ENCODE results near the gene ZNF367. TPM values are rescaled to one million over a fixed set of nuclear protein-coding genes. Genes with fewer than 3 reads are reported as not detected.

The ZNF367 gene
- total RNA-seq, 5 donors from 2014 or later (not counting 1 experiment from before 2014, with no cell fraction given), result 3.7 to 6.2 (median 5.8) TPM

DNA sequence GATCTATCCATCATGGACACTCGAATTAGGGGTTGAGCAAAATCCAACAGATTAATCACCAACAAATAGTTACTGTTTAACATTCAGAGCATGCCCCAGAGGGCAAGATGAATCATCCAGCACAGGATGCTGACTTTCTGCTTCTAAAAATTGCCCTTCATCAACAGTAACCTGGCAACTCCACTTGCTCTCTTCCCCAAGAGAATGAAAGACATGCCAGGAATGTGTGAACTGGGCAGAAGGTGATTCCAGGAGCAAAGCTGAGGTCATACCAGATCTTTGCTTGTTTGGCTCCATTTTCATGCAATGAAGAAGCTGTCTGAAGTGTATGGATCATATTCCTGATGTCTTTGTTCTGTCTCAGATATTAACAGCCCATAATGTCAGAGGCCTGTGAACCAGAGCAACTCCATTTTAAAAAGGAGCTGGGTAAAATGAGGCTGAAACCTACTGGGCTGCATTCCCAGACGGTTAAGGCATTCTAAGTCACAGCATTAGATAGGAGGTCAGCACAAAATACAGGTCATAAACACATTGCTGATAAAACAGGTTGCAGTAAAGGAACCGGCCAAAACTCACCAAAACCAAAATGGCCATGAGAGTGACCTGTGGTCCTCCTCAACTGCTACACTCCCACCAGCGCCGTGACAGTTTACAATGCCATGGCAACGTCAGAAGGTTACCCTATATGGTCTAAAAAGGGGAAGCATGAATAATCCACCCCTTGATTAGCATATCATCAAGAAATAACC lies 2.5 kb upstream of the ZNF367 start:
- Mint-ChIP-seq H3K36me3 (no peaks in the 10 kb centered on the region), H3K27me3 (no peaks in the 10 kb centered on the region), H3K4me3 (peak overlapping the region in 2 of 3 donors; percentile 72 to 85), H3K9me3 (no peaks in the 10 kb centered on the region), H3K4me1 (peaks cover 18 to 34% (median 29%) of the 10 kb centered on the region in 3 donors), H3K27ac (peak overlapping the region; percentile 77 to 88)
- WGBS (ENCODE audit: insufficient coverage), result no CpG with 5 or more reads among the region's 6 CpGs
- H3K9me3 ChIP-seq, result no peaks in the 10 kb centered on the region
- H3K4me3 ChIP-seq (ENCODE audit: control insufficient read depth in 1 of 2, extremely low read depth in 1 of 2, low read length in 1 of 2), result no peak overlapping the region
- POLR2A ChIA-PET, result no interaction called here
- CTCF ChIA-PET, result interaction anchor here in 1 of 2 donors (1.3 kb wide), 1 partner anchor 11 kb away, joined by 3 read pairs; no protein-coding TSS in a partner anchor
- no peaks in the 10 kb centered on the region for H3K36me3 ChIP-seq (ENCODE audit: control insufficient read depth in 2 of 2, extremely low read depth in 1 of 2, insufficient read depth in 1 of 2, low read length in 1 of 2)
- peaks cover 4 to 27% of the 10 kb centered on the region in 2 experiments for H3K4me1 ChIP-seq (ENCODE audit: control insufficient read depth in 1 of 2, extremely low read depth in 1 of 2, insufficient read depth in 2 of 2, low read length in 2 of 2)
- H3K27ac ChIP-seq (ENCODE audit: low read length), result peak overlapping the region; percentile 79
- no peaks in the 10 kb centered on the region for H3K27me3 ChIP-seq (replicated peaks in 1 of 2; ENCODE audit: control insufficient read depth in 2 of 2, extremely low read depth in 1 of 2, insufficient read depth in 2 of 2, low read length in 1 of 2)
- ATAC-seq (replicated peaks in 1 of 4) (no peak), DNase-seq (peak in 1 of 35 experiments; percentile 6)

DNA sequence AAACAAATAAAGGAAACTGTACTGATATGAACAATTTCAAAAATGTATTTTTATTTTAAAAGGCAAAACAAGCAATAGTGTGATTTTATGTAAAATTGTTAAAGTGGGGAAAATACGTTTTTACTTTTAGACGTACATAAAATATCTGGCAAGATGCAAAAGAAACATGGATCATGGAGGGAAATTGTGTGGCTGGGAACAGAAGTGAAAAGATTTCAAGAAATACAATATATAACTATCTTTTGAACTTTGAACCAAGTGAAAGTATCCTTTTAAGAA lies 1.5 kb upstream of the ZNF367 start:
- no peaks in the 10 kb centered on the region for H3K36me3 Mint-ChIP-seq
- H3K36me3 ChIP-seq (ENCODE audit: control insufficient read depth in 2 of 2, extremely low read depth in 1 of 2, insufficient read depth in 1 of 2, low read length in 1 of 2), result no peaks in the 10 kb centered on the region
- no peaks in the 10 kb centered on the region for H3K27me3 Mint-ChIP-seq
- ATAC-seq (replicated peaks in 1 of 4) (no peak), DNase-seq (no peak)
- H3K4me3 Mint-ChIP-seq, result peak overlapping the region; percentile 72 to 88 (median 85)
- H3K9me3 ChIP-seq, result no peaks in the 10 kb centered on the region
- H3K9me3 Mint-ChIP-seq, result no peaks in the 10 kb centered on the region
- ChIA-PET CTCF (interaction anchor here in 1 of 2 donors (1.2 kb wide), 1 partner anchor 30 kb away, joined by 6 read pairs; the partner anchor contains the start of gene HABP4), POLR2A (interaction anchor here (0.9 to 1.0 kb wide), 3 partner anchors 14 to 31 kb away, joined by 3 to 4 read pairs (median 3); partner anchors contain the start of gene HABP4 (in 1 of the 2))
- no CpG with 5 or more reads among the region's 2 CpGs for WGBS (ENCODE audit: insufficient coverage)
- H3K27ac Mint-ChIP-seq, result peak overlapping the region; percentile 77 to 88
- peaks cover 4 to 23% of the 10 kb centered on the region in 2 experiments for H3K4me1 ChIP-seq (ENCODE audit: control insufficient read depth in 1 of 2, extremely low read depth in 1 of 2, insufficient read depth in 2 of 2, low read length in 2 of 2)
- peaks cover 18 to 30% (median 25%) of the 10 kb centered on the region in 3 donors for H3K4me1 Mint-ChIP-seq
- H3K27ac ChIP-seq (ENCODE audit: low read length), result peak overlapping the region; percentile 79
- no peaks in the 10 kb centered on the region for H3K27me3 ChIP-seq (replicated peaks in 1 of 2; ENCODE audit: control insufficient read depth in 2 of 2, extremely low read depth in 1 of 2, insufficient read depth in 2 of 2, low read length in 1 of 2)
- peak overlapping the region in 1 of 2 donors; percentile 74 for H3K4me3 ChIP-seq (ENCODE audit: control insufficient read depth in 1 of 2, extremely low read depth in 1 of 2, low read length in 1 of 2)

DNA sequence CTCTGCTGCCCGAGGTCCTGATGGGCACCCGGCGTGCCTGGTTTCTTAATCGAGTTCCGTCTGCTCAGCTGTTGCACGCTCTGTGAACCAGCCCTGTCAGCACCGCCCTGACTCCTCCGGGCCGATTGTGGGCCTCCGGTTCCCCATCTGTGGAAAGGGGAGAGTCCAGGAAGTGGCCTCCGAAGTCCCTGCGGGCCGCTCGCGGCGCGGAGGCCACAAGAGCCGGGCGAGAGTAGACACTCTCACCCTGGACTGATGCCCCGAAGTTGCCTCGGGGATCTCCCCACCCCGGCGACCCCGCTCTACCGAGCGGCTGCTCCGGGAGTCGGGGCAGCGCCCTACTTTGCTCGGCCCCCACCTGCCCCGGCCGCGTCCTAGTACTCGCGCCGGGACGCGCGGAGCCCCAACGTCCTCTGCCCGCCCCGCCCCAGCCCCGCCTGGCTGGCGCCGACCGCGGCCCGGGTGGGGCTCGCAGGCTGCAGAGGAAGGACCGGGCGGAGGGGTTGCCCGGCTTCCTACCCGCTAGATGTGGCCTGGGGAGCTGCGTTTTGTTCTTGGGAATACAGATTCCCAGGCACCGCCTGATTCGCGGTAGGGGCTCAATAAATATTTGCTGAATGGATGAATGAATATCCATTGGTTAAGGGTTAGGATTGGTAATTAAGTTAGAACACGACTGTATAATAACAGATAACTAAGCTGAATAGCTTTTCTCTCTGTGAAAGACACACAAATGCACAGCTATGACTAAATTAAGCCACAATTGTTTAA lies 935 bp upstream of the ZNF367 start:
- DNase-seq, result peak in 24 of 35 experiments; percentile 4 to 68 (median 18)
- peak overlapping the region; percentile 89 to 91 for H3K27ac Mint-ChIP-seq
- H3K9me3 Mint-ChIP-seq, result no peaks in the 10 kb centered on the region
- ChIA-PET POLR2A (interaction anchor here (0.9 to 1.0 kb wide), 3 partner anchors 13 to 32 kb away, joined by 3 to 4 read pairs (median 3); partner anchors contain the start of gene HABP4 (in 1 of the 2)), CTCF (interaction anchor here in 1 of 2 donors (1.2 kb wide), 1 partner anchor 30 kb away, joined by 6 read pairs; the partner anchor contains the start of gene HABP4)
- Histone ChIP-seq H3K36me3 (ENCODE audit: control insufficient read depth in 2 of 2, extremely low read depth in 1 of 2, insufficient read depth in 1 of 2, low read length in 1 of 2) (no peaks in the 10 kb centered on the region), H3K4me1 (ENCODE audit: control insufficient read depth in 1 of 2, extremely low read depth in 1 of 2, insufficient read depth in 2 of 2, low read length in 2 of 2) (peaks cover 4 to 28% of the 10 kb centered on the region in 2 experiments), H3K4me3 (ENCODE audit: control insufficient read depth in 1 of 2, extremely low read depth in 1 of 2, low read length in 1 of 2) (peak overlapping the region; percentile 74 to 75), H3K27ac (ENCODE audit: low read length) (peak overlapping the region; percentile 79), H3K9me3 (no peaks in the 10 kb centered on the region), H3K27me3 (replicated peaks in 1 of 2; ENCODE audit: control insufficient read depth in 2 of 2, extremely low read depth in 1 of 2, insufficient read depth in 2 of 2, low read length in 1 of 2) (no peaks in the 10 kb centered on the region)
- peak overlapping the region; percentile 85 to 89 (median 88) for H3K4me3 Mint-ChIP-seq
- no peaks in the 10 kb centered on the region for H3K27me3 Mint-ChIP-seq
- peaks cover 20 to 35% (median 27%) of the 10 kb centered on the region in 3 donors for H3K4me1 Mint-ChIP-seq
- ATAC-seq (replicated peaks in 1 of 4), result peak; percentile 18 to 45 (median 32)
- H3K36me3 Mint-ChIP-seq, result no peaks in the 10 kb centered on the region
- WGBS (ENCODE audit: insufficient coverage), result 1% methylated on average over 35 of the region's 58 CpGs

DNA sequence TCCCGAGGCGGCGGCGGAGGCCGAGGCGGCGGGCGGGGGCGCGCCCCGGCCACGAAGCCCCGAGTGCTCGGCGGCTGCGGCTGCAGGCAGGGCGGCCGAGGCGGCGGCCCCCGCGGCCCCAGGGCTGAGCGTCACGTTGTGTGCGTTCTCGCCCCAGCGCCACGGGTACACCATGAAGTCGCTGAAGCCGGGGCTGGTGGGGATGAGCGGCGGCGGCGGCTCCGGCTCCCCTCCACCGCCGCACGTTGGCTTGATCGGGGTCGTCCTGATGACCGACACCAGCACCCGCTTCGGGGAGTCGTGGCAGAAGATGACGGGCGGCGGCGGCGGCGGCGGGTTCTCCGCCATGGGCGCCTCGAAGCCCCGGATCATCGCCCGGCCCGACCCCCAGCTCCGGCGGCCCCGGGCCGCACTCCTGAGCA lies 498 bp downstream of the ZNF367 start:
- peak overlapping the region; percentile 75 to 76 for H3K27ac Mint-ChIP-seq
- no peaks in the 10 kb centered on the region for H3K9me3 Mint-ChIP-seq
- peak in 23 of 35 experiments; percentile 10 to 70 (median 35) for DNase-seq
- H3K9me3 ChIP-seq, result no peaks in the 10 kb centered on the region
- no peaks in the 10 kb centered on the region for H3K36me3 Mint-ChIP-seq
- ChIA-PET POLR2A (no interaction called here), CTCF (no interaction called here)
- no peaks in the 10 kb centered on the region for H3K27me3 Mint-ChIP-seq
- WGBS (ENCODE audit: insufficient coverage), result under 1% methylated on average over 62 of the region's 62 CpGs
- no peaks in the 10 kb centered on the region for H3K27me3 ChIP-seq (replicated peaks in 1 of 2; ENCODE audit: control insufficient read depth in 2 of 2, extremely low read depth in 1 of 2, insufficient read depth in 2 of 2, low read length in 1 of 2)
- peaks cover 35 to 49% (median 40%) of the 10 kb centered on the region in 3 donors for H3K4me1 Mint-ChIP-seq
- peak overlapping the region; percentile 85 to 88 (median 86) for H3K4me3 Mint-ChIP-seq
- H3K4me1 ChIP-seq (ENCODE audit: control insufficient read depth in 1 of 2, extremely low read depth in 1 of 2, insufficient read depth in 2 of 2, low read length in 2 of 2), result peaks cover 12 to 40% of the 10 kb centered on the region in 2 experiments
- peak overlapping the region; percentile 82 for H3K27ac ChIP-seq (ENCODE audit: low read length)
- peak; percentile 8 to 18 (median 11) for ATAC-seq (replicated peaks in 1 of 4)
- peak overlapping the region; percentile 74 to 83 for H3K4me3 ChIP-seq (ENCODE audit: control insufficient read depth in 1 of 2, extremely low read depth in 1 of 2, low read length in 1 of 2)
- H3K36me3 ChIP-seq (ENCODE audit: control insufficient read depth in 2 of 2, extremely low read depth in 1 of 2, insufficient read depth in 1 of 2, low read length in 1 of 2), result no peaks in the 10 kb centered on the region

DNA sequence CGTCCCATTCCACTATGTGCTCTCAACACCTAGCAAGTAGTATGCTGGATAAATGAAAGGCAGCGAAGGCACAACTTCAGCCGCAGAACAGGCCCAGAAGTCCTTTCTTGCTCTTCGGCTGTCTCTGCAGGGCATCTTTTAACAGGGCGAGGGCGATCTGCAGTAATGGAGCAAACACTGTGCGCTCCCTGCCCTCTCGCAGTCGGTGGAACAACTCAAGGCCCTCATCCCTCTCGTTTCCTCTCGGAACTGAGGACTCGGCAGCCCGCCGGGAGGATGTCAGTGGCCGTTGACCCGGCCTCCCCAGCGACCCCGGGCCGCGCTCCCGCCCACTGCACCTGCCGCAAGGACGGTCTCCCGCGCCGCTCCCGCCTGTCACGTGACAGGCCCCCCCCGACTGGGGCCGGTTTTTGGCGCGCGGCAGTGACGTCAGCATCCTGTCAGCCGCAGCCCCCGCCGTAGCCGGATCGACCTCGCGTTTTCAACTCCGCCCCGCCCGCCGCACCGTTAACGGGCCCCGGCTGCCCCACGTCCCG lies 1.1 kb downstream of the ZNF367 start:
- Histone ChIP-seq H3K9me3 (no peaks in the 10 kb centered on the region), H3K4me1 (ENCODE audit: control insufficient read depth in 1 of 2, extremely low read depth in 1 of 2, insufficient read depth in 2 of 2, low read length in 2 of 2) (peaks cover 12 to 41% of the 10 kb centered on the region in 2 experiments), H3K36me3 (ENCODE audit: control insufficient read depth in 2 of 2, extremely low read depth in 1 of 2, insufficient read depth in 1 of 2, low read length in 1 of 2) (no peaks in the 10 kb centered on the region), H3K27me3 (replicated peaks in 1 of 2; ENCODE audit: control insufficient read depth in 2 of 2, extremely low read depth in 1 of 2, insufficient read depth in 2 of 2, low read length in 1 of 2) (no peaks in the 10 kb centered on the region), H3K4me3 (ENCODE audit: control insufficient read depth in 1 of 2, extremely low read depth in 1 of 2, low read length in 1 of 2) (peak overlapping the region; percentile 67 to 74), H3K27ac (ENCODE audit: low read length) (peak overlapping the region; percentile 84)
- Mint-ChIP-seq H3K4me3 (peak overlapping the region; percentile 83 to 88 (median 88)), H3K27ac (peak overlapping the region; percentile 91 to 94), H3K36me3 (no peaks in the 10 kb centered on the region), H3K9me3 (no peaks in the 10 kb centered on the region), H3K27me3 (no peaks in the 10 kb centered on the region), H3K4me1 (peaks cover 37 to 54% (median 43%) of the 10 kb centered on the region in 3 donors)
- WGBS (ENCODE audit: insufficient coverage), result under 1% methylated on average over 41 of the region's 50 CpGs
- ATAC-seq (replicated peaks in 1 of 4), result peak; percentile 28 to 49 (median 34)
- CTCF ChIA-PET, result interaction anchor here in 1 of 2 donors (0.8 kb wide), 1 partner anchor 33 kb away, joined by 3 read pairs; the partner anchor contains the start of gene HABP4
- peak; percentile 75 to 94 (median 87) for DNase-seq
- POLR2A ChIA-PET, result interaction anchor here in 1 of 2 donors (1.1 kb wide), 1 partner anchor 238 kb away, joined by 3 read pairs; the partner anchor contains the start of gene PRXL2C
